Sciatic nerve (tissue), 1 donor: ENCODE data around the gene PRLHR. TPM values are rescaled to one million over a fixed set of nuclear protein-coding genes. Genes with fewer than 3 reads are reported as not detected.

ENCODE experiments used
- total RNA-seq: library from RNA; stranded (reverse); fragmentation: NEBNext Ultra II Directional; extraction: Animal tissue kit (Norgen Biotek cat#: 25700); gene quantifications from one replicate; pipeline ENCODE4 v1.2.1, GENCODE V29; 2021
- donor health status: DM: no; HTN: no; CAD: no.

The PRLHR gene
- total RNA-seq, 1 donor from 2014 or later = not detected

Other genes starting within 250 kb of the PRLHR start
- 48.3 TPM for gene CACUL1, start 159.3 kb upstream of the PRLHR start, total RNA-seq